ENCODE measurements around the gene TTLL5.

Gene TTLL5

GRCh38 chr14:75702616-75703261 lies 41.7 kb downstream of the TTLL5 start:
- DNase-seq: no peak

GRCh38 chr14:75703467-75703866 lies 42.4 kb downstream of the TTLL5 start:
- no peak for DNase-seq

GRCh38 chr14:75705014-75705413 lies 44.0 kb downstream of the TTLL5 start:
- no peak for DNase-seq

- DNase-seq: peak; percentile 52
These were observed 48.3 kb downstream of the TTLL5 start for GRCh38 chr14:75709207-75709812.

- DNase-seq: no peak
These were observed 50.2 kb downstream of the TTLL5 start for GRCh38 chr14:75711105-75711795.

- no peak for DNase-seq
These were observed 50.8 kb downstream of the TTLL5 start for GRCh38 chr14:75711796-75712211.

- DNase-seq: no peak
These were observed 53.9 kb downstream of the TTLL5 start for GRCh38 chr14:75714991-75715390.

GRCh38 chr14:75715926-75716780 lies 55.1 kb downstream of the TTLL5 start:
- DNase-seq: no peak

GRCh38 chr14:75717729-75718128 lies 56.7 kb downstream of the TTLL5 start:
- DNase-seq: no peak

GRCh38 chr14:75718199-75718598 lies 57.2 kb downstream of the TTLL5 start:
- no peak for DNase-seq

- DNase-seq: no peak
These were observed 59.1 kb downstream of the TTLL5 start for GRCh38 chr14:75720116-75720515.

GRCh38 chr14:75720842-75721498 lies 59.9 kb downstream of the TTLL5 start:
- no peak for DNase-seq

- DNase-seq: no peak
These were observed 62.7 kb downstream of the TTLL5 start for GRCh38 chr14:75723716-75724115.

- DNase-seq: no peak
These were observed 63.6 kb downstream of the TTLL5 start for GRCh38 chr14:75724414-75725204.

GRCh38 chr14:75725481-75725880 lies 64.4 kb downstream of the TTLL5 start:
- no peak for DNase-seq

- no peak for DNase-seq
These were observed 65.3 kb downstream of the TTLL5 start for GRCh38 chr14:75726321-75726720.

- DNase-seq: no peak
These were observed 66.1 kb downstream of the TTLL5 start for GRCh38 chr14:75727124-75727523.

GRCh38 chr14:75732888-75733287 lies 71.8 kb downstream of the TTLL5 start:
- DNase-seq: no peak

GRCh38 chr14:75734854-75735253 lies 73.8 kb downstream of the TTLL5 start:
- no peak for DNase-seq

GRCh38 chr14:75736845-75737485 lies 75.9 kb downstream of the TTLL5 start:
- DNase-seq: no peak

- DNase-seq: no peak
These were observed 77.1 kb downstream of the TTLL5 start for GRCh38 chr14:75738192-75738591.

All from NCI-H1048 (cell line).